H9 (cell line): ENCODE data around the gene CYREN. TPM values are rescaled to one million over a fixed set of nuclear protein-coding genes. Genes with fewer than 3 reads are reported as not detected.
A peak's percentile ranks its signal among the peaks of the same experiment; 100 is the strongest.

Experiments
- DNase-seq: peaks from one replicate; pipeline ENCODE4 v3.0.0-alpha.2; 2017
- H2AFZ ChIP-seq: one replicate; pipeline ENCODE4 v1.6.1; 2013; ENCODE audit warnings: mild to moderate bottlenecking, low read length, control low read depth, moderate library complexity
- H2AK5ac ChIP-seq: 2 replicates; pipeline ENCODE4 v1.6.1; 2013; ENCODE audit warnings: low read length, control low read depth, mixed read lengths; ENCODE audit not compliant: insufficient read length
- H2BK120ac ChIP-seq: one replicate; pipeline ENCODE4 v1.6.1; 2013; ENCODE audit warnings: low read depth, mild to moderate bottlenecking, low read length, control low read depth, inconsistent platforms; ENCODE audit not compliant: poor library complexity, severe bottlenecking
- H2BK12ac ChIP-seq: 2 replicates; pipeline ENCODE4 v1.6.1; 2013; ENCODE audit warnings: low read length, control low read depth, mixed read lengths, low read depth; ENCODE audit not compliant: insufficient read length
- H2BK15ac ChIP-seq: 2 replicates; pipeline ENCODE4 v1.6.1; 2013; ENCODE audit warnings: low read depth, low read length, control low read depth
- H2BK20ac ChIP-seq: one replicate; pipeline ENCODE4 v1.6.1; 2013; ENCODE audit warnings: low read depth, mild to moderate bottlenecking, low read length, control low read depth, inconsistent platforms; ENCODE audit not compliant: poor library complexity, severe bottlenecking
- H2BK5ac ChIP-seq: 2 replicates; pipeline ENCODE4 v1.6.1; 2013; ENCODE audit warnings: low read length, control low read depth, mixed read lengths; ENCODE audit not compliant: insufficient read length
- H3K14ac ChIP-seq: 2 replicates; pipeline ENCODE4 v1.6.1; 2013; ENCODE audit warnings: low read length, control low read depth; ENCODE audit not compliant: insufficient read depth
- H3K18ac ChIP-seq: 2 replicates; pipeline ENCODE4 v1.6.1; 2013; ENCODE audit warnings: low read depth, mild to moderate bottlenecking, mixed read lengths, low read length, control low read depth; ENCODE audit not compliant: insufficient read length
- H3K23ac ChIP-seq: 2 replicates; pipeline ENCODE4 v1.6.1; 2013; ENCODE audit warnings: low read length, control low read depth, mixed read lengths, low read depth; ENCODE audit not compliant: insufficient read length
- H3K23me2 ChIP-seq: 2 replicates; pipeline ENCODE4 v1.6.1; 2013; ENCODE audit warnings: low read depth, mild to moderate bottlenecking, mixed read lengths, low read length, control low read depth; ENCODE audit not compliant: insufficient read length, poor library complexity, severe bottlenecking
- H3K27ac ChIP-seq: 2 replicates; pipeline ENCODE4 v1.5.1; 2013; ENCODE audit warnings: low read length, control low read depth, mixed read lengths, low read depth; ENCODE audit not compliant: insufficient read length
- H3K27me3 ChIP-seq: 2 replicates; pipeline ENCODE4 v1.6.1; 2013; ENCODE audit warnings: low read length, control low read depth, inconsistent platforms; ENCODE audit not compliant: insufficient read depth
- H3K4ac ChIP-seq: 2 replicates; pipeline ENCODE4 v1.6.1; 2013; ENCODE audit warnings: low read depth, mild to moderate bottlenecking, control low read depth, inconsistent platforms, low read length, moderate library complexity
- H3K4me1 ChIP-seq: 2 replicates; pipeline ENCODE4 v1.6.1; 2013; ENCODE audit warnings: low read length, control low read depth, inconsistent platforms; ENCODE audit not compliant: insufficient read depth
- H3K4me2 ChIP-seq: 2 replicates; pipeline ENCODE4 v1.6.1; 2013; ENCODE audit warnings: low read length, control low read depth, mixed read lengths; ENCODE audit not compliant: insufficient read length, insufficient read depth
- H3K56ac ChIP-seq: 2 replicates; pipeline ENCODE4 v1.6.1; 2013; ENCODE audit warnings: low read depth, mild to moderate bottlenecking, mixed read lengths, low read length, control low read depth; ENCODE audit not compliant: insufficient read length
- H3K79me1 ChIP-seq: 2 replicates; pipeline ENCODE4 v1.6.1; 2013; ENCODE audit warnings: low read depth, mild to moderate bottlenecking, moderate library complexity, low read length, control low read depth, inconsistent platforms; ENCODE audit not compliant: insufficient read depth, poor library complexity, severe bottlenecking
- H3K79me2 ChIP-seq: 2 replicates; pipeline ENCODE4 v1.6.1; 2013; ENCODE audit warnings: low read length, control low read depth, inconsistent platforms; ENCODE audit not compliant: insufficient read depth
- H3K9ac ChIP-seq: 2 replicates; pipeline ENCODE4 v1.6.1; 2013; ENCODE audit warnings: low read length, control low read depth, mixed read lengths; ENCODE audit not compliant: insufficient read length; ENCODE audit errors: extremely low read depth
- H3K9me3 ChIP-seq: one replicate; pipeline ENCODE4 v1.6.1; 2013; ENCODE audit warnings: low read depth, low read length, inconsistent platforms; ENCODE audit not compliant: control insufficient read depth
- H3T11ph ChIP-seq: one replicate; pipeline ENCODE4 v1.6.1; 2013; ENCODE audit warnings: mild to moderate bottlenecking, low read length, control low read depth, inconsistent platforms
- H4K20me1 ChIP-seq: one replicate; pipeline ENCODE4 v1.6.1; 2013; ENCODE audit not compliant: control insufficient read depth, insufficient read length, insufficient read depth
- H4K5ac ChIP-seq: 2 replicates; pipeline ENCODE4 v1.6.1; 2013; ENCODE audit warnings: low read depth, mild to moderate bottlenecking, mixed read lengths, low read length, control low read depth; ENCODE audit not compliant: insufficient read length
- H4K8ac ChIP-seq: replicated peaks from 2 replicates; pipeline ENCODE4 v1.6.1; 2013; ENCODE audit warnings: low read length, control low read depth, mixed read lengths, low read depth; ENCODE audit not compliant: insufficient read length
- H4K91ac ChIP-seq: 2 replicates; pipeline ENCODE4 v1.6.1; 2013; ENCODE audit warnings: low read depth, mild to moderate bottlenecking, moderate library complexity, mixed read lengths, low read length, control low read depth; ENCODE audit not compliant: insufficient read length
- H3K27ac Mint-ChIP-seq, 3 experiments: 2 replicates in 2 of 3; 3 replicates in 1 of 3; pipeline ENCODE4 v1.8.0; 2020 to 2021; ENCODE audit warnings: mixed read lengths in 3 of 3, mild to moderate bottlenecking in 1 of 3, moderate library complexity in 1 of 3
- H3K27me3 Mint-ChIP-seq: 2 replicates; pipeline ENCODE4 v1.8.0; 2021; ENCODE audit warnings: low read depth, mild to moderate bottlenecking, moderate library complexity, mixed read lengths
- H3K36me3 Mint-ChIP-seq, 3 experiments: 2 replicates in 2 of 3; 3 replicates in 1 of 3; pipeline ENCODE4 v1.8.0; 2020 to 2021; ENCODE audit warnings: low read depth in 3 of 3, mixed read lengths in 3 of 3; ENCODE audit not compliant: insufficient read depth in 1 of 3
- H3K4me1 Mint-ChIP-seq, 2 experiments: 2 replicates each; pipeline ENCODE4 v1.8.0; 2020; ENCODE audit warnings: mixed read lengths in 2 of 2
- H3K4me3 Mint-ChIP-seq, 2 experiments: 2 replicates in 1 of 2; 3 replicates in 1 of 2; pipeline ENCODE4 v1.8.0; 2020 to 2021; ENCODE audit warnings: mild to moderate bottlenecking in 2 of 2, mixed read lengths in 2 of 2, moderate library complexity in 1 of 2
- H3K9me3 Mint-ChIP-seq, 2 experiments: 2 replicates in 1 of 2; 3 replicates in 1 of 2; pipeline ENCODE4 v1.8.0; 2020; ENCODE audit warnings: mild to moderate bottlenecking in 2 of 2, mixed read lengths in 2 of 2, moderate library complexity in 1 of 2
- CTCF ChIP-seq: fragments of 200-600 bp; sonication (generic); conservative IDR thresholded peaks from 3 replicates; pipeline ENCODE4 v1.8.0; 2021; ENCODE audit warnings: antibody characterized with exemption, mild to moderate bottlenecking
- WGBS: extraction: QIAGEN DNeasy Blood & Tissue Kit; methylation state at CpG from one replicate; pipeline ENCODE4 v1.1.7; 2013; ENCODE audit warnings: missing lambda C conversion rate, low lambda C conversion rate, mixed read lengths; ENCODE audit not compliant: insufficient read length; ENCODE audit errors: extremely low coverage; 5-methylcytosine and 5-hydroxymethylcytosine counted together
- total RNA-seq: library from RNA; stranded (reverse); gene quantifications from 2 replicates; pipeline ENCODE4 v1.2.1, GENCODE V29; 2021

CYREN gene
- total RNA-seq, 1 experiment from 2014 or later, result 72.0 TPM

GRCh38 chr7:135199439-135199838, 28.9 kb upstream of the CYREN start:
- Histone ChIP-seq H4K20me1 (no peaks in the 10 kb centered on the region), H3K9ac (no peak overlapping the region), H4K91ac (no peak overlapping the region), H4K8ac (no peak overlapping the region), H4K5ac (no peak overlapping the region), H3K4me2 (no peak overlapping the region), H3K27me3 (no peaks in the 10 kb centered on the region), H3K23ac (no peak overlapping the region), H3K4me1 (no peaks in the 10 kb centered on the region), H2BK120ac (no peak overlapping the region), H3K9me3 (no peaks in the 10 kb centered on the region), H3K18ac (no peak overlapping the region), H2BK12ac (no peak overlapping the region), H3K56ac (no peak overlapping the region), H3K23me2 (no peaks in the 10 kb centered on the region), H3K4ac (no peak overlapping the region), H2AK5ac (no peak overlapping the region), H3K79me1 (no peaks in the 10 kb centered on the region), H3T11ph (no peak overlapping the region), H2BK5ac (no peak overlapping the region), H3K79me2 (no peaks in the 10 kb centered on the region), H3K27ac (no peak overlapping the region), H2BK15ac (no peak overlapping the region), H2AFZ (no peak overlapping the region), H3K14ac (no peak overlapping the region), H2BK20ac (no peak overlapping the region)
- Mint-ChIP-seq H3K9me3 (no peaks in the 10 kb centered on the region), H3K27ac (peak overlapping the region; percentile 14 to 45 (median 27); a peak in 2 of 7 replicates), H3K4me3 (no peak overlapping the region), H3K27me3 (no peaks in the 10 kb centered on the region), H3K36me3 (peaks cover 7 to 37% (median 14%) of the 10 kb centered on the region in 3 experiments), H3K4me1 (peaks cover 0 to 5% of the 10 kb centered on the region in 2 experiments; a peak in 3 of 4 replicates)
- no peak for TF ChIP-seq CTCF
- DNase-seq, result no peak
- no CpG with 5 or more reads among the region's 4 CpGs for WGBS
